B cell (primary cell): ENCODE data around the gene NOS1AP. TPM values are rescaled to one million over a fixed set of nuclear protein-coding genes. Genes with fewer than 3 reads are reported as not detected.

Experiments
- ATAC-seq: fragments of 200-7000 bp; cut with Tn5 transposase; one replicate; pipeline ENCODE4 v1.10.0; 2021; ENCODE audit warnings: low read depth, mild to moderate bottlenecking, moderate number of reproducible peaks, moderate library complexity
- CTCF ChIA-PET: fragments of 350-600 bp; sonication (Branson Sonifier 250); formaldehyde crosslinking; loops from one replicate; lab custom pipeline; 2021; ENCODE audit warnings: antibody characterized with exemption, inconsistent platforms; lab: Charles Lee
- POLR2A ChIA-PET: fragments of 350-600 bp; sonication (Branson Sonifier 250); formaldehyde crosslinking; loops from one replicate; lab custom pipeline; 2021; ENCODE audit warnings: antibody characterized with exemption; lab: Charles Lee
- DNase-seq: peaks from one replicate; pipeline ENCODE4 v3.0.0; 2013
- H2AFZ ChIP-seq: 2 replicates; pipeline ENCODE4 v1.6.1; 2012; ENCODE audit warnings: mild to moderate bottlenecking, low read depth, low read length; ENCODE audit not compliant: insufficient read depth, poor library complexity, severe bottlenecking
- H3K27ac ChIP-seq, 2 donors: 1 replicate in 1 of 2; 2 replicates in 1 of 2; pipeline ENCODE4 v1.5.1; 2012 to 2013; ENCODE audit warnings: low read length in 2 of 2, mild to moderate bottlenecking in 2 of 2, moderate library complexity in 1 of 2
- H3K27me3 ChIP-seq, 4 experiments: fragments of 200-600 bp in 1 of 4; sonication (generic) in 1 of 4; replicated peaks in 1 of 4; 1 replicate in 2 of 4; 2 replicates in 2 of 4; pipeline versions ENCODE4 v1.6.1 to v1.7.0; 2013 to 2016; ENCODE audit warnings: low read length in 3 of 4, mild to moderate bottlenecking in 2 of 4, mixed read lengths in 1 of 4, moderate library complexity in 1 of 4; ENCODE audit not compliant: insufficient read depth in 4 of 4, control insufficient read depth in 3 of 4; ENCODE audit errors: control extremely low read depth in 1 of 4
- H3K36me3 ChIP-seq, 2 experiments: replicated peaks in 1 of 2; 1 replicate in 1 of 2; 2 replicates in 1 of 2; pipeline versions ENCODE4 v1.6.1 to v1.7.1; 2013; ENCODE audit warnings: low read length in 1 of 2; ENCODE audit not compliant: insufficient read depth in 2 of 2, control insufficient read depth in 1 of 2; ENCODE audit errors: control extremely low read depth in 1 of 2, extremely low read depth in 1 of 2
- H3K4me1 ChIP-seq, 2 donors: fragments of 200-600 bp in 1 of 2; sonication (generic) in 1 of 2; 1 replicate in 1 of 2; 2 replicates in 1 of 2; pipeline versions ENCODE4 v1.5.1 to v1.6.1; 2013 to 2017; ENCODE audit warnings: low read length in 2 of 2; ENCODE audit not compliant: control insufficient read depth in 2 of 2, insufficient read depth in 2 of 2
- H3K4me2 ChIP-seq: replicated peaks from 2 replicates; pipeline ENCODE3; 2012; ENCODE audit warnings: mild to moderate bottlenecking, low read depth, low read length; ENCODE audit not compliant: poor library complexity, severe bottlenecking
- H3K4me3 ChIP-seq, 5 experiments: fragments of 200-600 bp in 1 of 5; sonication (generic) in 1 of 5; 1 replicate in 3 of 5; 2 replicates in 2 of 5; pipeline versions ENCODE4 v1.5.1 to v1.7.0; 2011 to 2016; ENCODE audit warnings: low read length in 4 of 5, mild to moderate bottlenecking in 4 of 5, low read depth in 2 of 5, control low read depth in 1 of 5, moderate library complexity in 1 of 5; ENCODE audit not compliant: insufficient read depth in 1 of 5; ENCODE audit errors: control extremely low read depth in 1 of 5, extremely low read depth in 1 of 5
- H3K79me2 ChIP-seq: fragments of 200-600 bp; sonication (generic); one replicate; pipeline ENCODE4 v1.6.0; 2016; ENCODE audit warnings: low read length; ENCODE audit not compliant: control insufficient read depth, insufficient read depth
- H3K9ac ChIP-seq: fragments of 200-600 bp; sonication (generic); 2 replicates; pipeline ENCODE4 v1.6.1; 2017; ENCODE audit warnings: mild to moderate bottlenecking, low read length, moderate library complexity
- H3K9me3 ChIP-seq, 3 donors: one replicate each; pipeline versions ENCODE4 v1.6.1 to v1.7.1; 2013; ENCODE audit warnings: low read length in 2 of 3; ENCODE audit not compliant: control insufficient read depth in 2 of 3, insufficient read depth in 1 of 3; ENCODE audit errors: control extremely low read depth in 1 of 3
- H4K20me1 ChIP-seq: 2 replicates; pipeline ENCODE4 v1.6.0; 2012; ENCODE audit warnings: mild to moderate bottlenecking, low read length; ENCODE audit not compliant: insufficient read depth, control insufficient read depth, poor library complexity, severe bottlenecking
- H3K27ac Mint-ChIP-seq: one replicate; pipeline ENCODE4 v1.8.0; 2021; ENCODE audit warnings: mixed read lengths
- H3K27me3 Mint-ChIP-seq: one replicate; pipeline ENCODE4 v1.8.0; 2021; ENCODE audit warnings: mixed read lengths
- H3K4me1 Mint-ChIP-seq: one replicate; pipeline ENCODE4 v1.8.0; 2021; ENCODE audit warnings: mixed read lengths
- H3K4me3 Mint-ChIP-seq: one replicate; pipeline ENCODE4 v1.8.0; 2021; ENCODE audit warnings: mixed read lengths
- H3K9me3 Mint-ChIP-seq: one replicate; pipeline ENCODE4 v1.8.0; 2022; ENCODE audit warnings: mixed read lengths; ENCODE audit not compliant: insufficient read depth
- EZH2 ChIP-seq: IDR thresholded peaks from 2 replicates; pipeline ENCODE4 v1.6.1; 2012; ENCODE audit warnings: borderline replicate concordance, low read depth, mild to moderate bottlenecking, moderate library complexity, low read length; ENCODE audit not compliant: insufficient read depth, poor library complexity, severe bottlenecking
- WGBS: methylation state at CpG from one replicate; pipeline ENCODE4 v1.1.5; 2013; ENCODE audit warnings: missing lambda C conversion rate; ENCODE audit not compliant: insufficient coverage; 5-methylcytosine and 5-hydroxymethylcytosine counted together
- intact Hi-C: fragments of 100-400 bp; cut with micrococcal nuclease; formaldehyde crosslinking; loops from one replicate; pipeline ENCODE4 v1.10.0; 2022
- polyA plus RNA-seq: library from polyadenylated mRNA; depleted of rRNA; stranded (reverse); fragments of >200 nt; gene quantifications from 2 replicates; pipeline ENCODE4 v1.2.3, GENCODE V29; 2012
- total RNA-seq, 2 donors: library from RNA; stranded (reverse); fragments of 120-200 nt in 1 of 2; gene quantifications; 1 replicate in 1 of 2; 2 replicates in 1 of 2; pipeline versions ENCODE4 v1.2.3 to v1.2.4, GENCODE V29; 2013 to 2022
- TF ChIP-seq, protein P1 (sequence below): fragments of 200-600 bp; IDR thresholded peaks from one replicate; pipeline ENCODE4 v1.8.0; 2022; ENCODE audit warnings: antibody characterized with exemption, mild to moderate bottlenecking

NOS1AP gene
- total and polyA plus RNA-seq, 2 donors (not counting 1 experiment from before 2014, with no cell fraction given), result 0.32 TPM; not detected in 1

DNA sequence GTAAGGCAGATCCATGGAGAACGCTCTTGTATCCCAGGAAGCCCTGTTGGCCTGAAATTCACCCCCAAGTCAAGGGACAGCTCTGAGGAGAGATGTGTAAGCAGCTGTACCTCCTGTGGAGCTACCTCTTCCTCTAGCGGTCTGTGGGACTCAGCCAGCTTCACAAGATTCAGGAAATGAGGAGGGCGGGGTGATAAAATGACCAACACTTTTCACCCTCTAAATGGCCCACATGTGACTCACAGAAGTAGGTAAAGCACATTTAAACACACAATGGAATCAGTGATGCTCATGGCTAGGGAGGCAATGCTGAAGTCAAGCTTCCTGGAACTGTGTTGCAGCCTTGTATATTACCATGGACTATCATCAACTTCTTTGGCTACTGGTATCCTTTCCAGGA, 342.5 kb downstream of the NOS1AP start, which contains the start of gene SH2D1B:
SH2D1B (minus strand) TSS at position 135 of the 400 bp plus-strand sequence; CDS start at position 15, 120 bp downstream.
- Histone ChIP-seq H3K9me3 (peaks cover 0 to 1% (median 0%) of the 10 kb centered on the region in 3 donors), H3K36me3 (no peaks in the 10 kb centered on the region), H3K27ac (no peak within 1 kb of the TSS), H3K27me3 (peaks cover 0 to 7% (median 3%) of the 10 kb centered on the region in 4 experiments), H3K9ac (no peak within 1 kb of the TSS), H2AFZ (no peak within 1 kb of the TSS), H3K4me1 (no peaks in the 10 kb centered on the region), H3K79me2 (no peaks in the 10 kb centered on the region), H3K4me3 (no peak within 1 kb of the TSS), H3K4me2 (no peak within 1 kb of the TSS), H4K20me1 (no peaks in the 10 kb centered on the region)
- H3K4me3 Mint-ChIP-seq, result no peak within 1 kb of the TSS
- TF ChIP-seq, protein P1, sequence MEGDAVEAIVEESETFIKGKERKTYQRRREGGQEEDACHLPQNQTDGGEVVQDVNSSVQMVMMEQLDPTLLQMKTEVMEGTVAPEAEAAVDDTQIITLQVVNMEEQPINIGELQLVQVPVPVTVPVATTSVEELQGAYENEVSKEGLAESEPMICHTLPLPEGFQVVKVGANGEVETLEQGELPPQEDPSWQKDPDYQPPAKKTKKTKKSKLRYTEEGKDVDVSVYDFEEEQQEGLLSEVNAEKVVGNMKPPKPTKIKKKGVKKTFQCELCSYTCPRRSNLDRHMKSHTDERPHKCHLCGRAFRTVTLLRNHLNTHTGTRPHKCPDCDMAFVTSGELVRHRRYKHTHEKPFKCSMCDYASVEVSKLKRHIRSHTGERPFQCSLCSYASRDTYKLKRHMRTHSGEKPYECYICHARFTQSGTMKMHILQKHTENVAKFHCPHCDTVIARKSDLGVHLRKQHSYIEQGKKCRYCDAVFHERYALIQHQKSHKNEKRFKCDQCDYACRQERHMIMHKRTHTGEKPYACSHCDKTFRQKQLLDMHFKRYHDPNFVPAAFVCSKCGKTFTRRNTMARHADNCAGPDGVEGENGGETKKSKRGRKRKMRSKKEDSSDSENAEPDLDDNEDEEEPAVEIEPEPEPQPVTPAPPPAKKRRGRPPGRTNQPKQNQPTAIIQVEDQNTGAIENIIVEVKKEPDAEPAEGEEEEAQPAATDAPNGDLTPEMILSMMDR, result no peak
- no peak for TF ChIP-seq EZH2
- peaks cover 37% of the 10 kb centered on the region for H3K27me3 Mint-ChIP-seq
- DNase-seq (no peak), ATAC-seq (no peak)
- no peak within 1 kb of the TSS for H3K27ac Mint-ChIP-seq
- no peaks in the 10 kb centered on the region for H3K4me1 Mint-ChIP-seq
- CTCF ChIA-PET, result no interaction called here
- 92% methylated on average over 2 of the region's 3 CpGs for WGBS
- intact Hi-C loops, result no loop called here
- POLR2A ChIA-PET, result no interaction called here
- no peaks in the 10 kb centered on the region for H3K9me3 Mint-ChIP-seq

DNA sequence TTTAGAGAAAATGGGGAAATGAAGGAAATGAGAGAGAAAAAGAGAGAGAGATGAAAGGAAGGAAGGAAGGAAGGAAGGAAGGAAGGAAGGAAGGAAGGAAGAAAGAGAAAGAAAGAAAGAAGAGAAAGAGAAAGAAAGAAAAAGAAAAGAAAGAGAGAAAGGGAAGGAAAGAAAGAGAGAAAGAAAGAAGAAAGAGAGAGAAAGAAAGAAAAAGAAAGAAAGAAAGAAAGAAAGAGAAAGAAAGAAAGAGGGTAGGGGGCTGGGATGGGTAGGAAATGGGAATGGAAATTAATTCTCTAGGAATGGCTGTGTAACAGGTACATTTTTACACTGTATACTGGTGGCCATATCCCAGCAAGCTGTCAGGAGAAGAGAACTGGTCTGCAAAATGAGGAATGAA, 346.7 kb downstream of the NOS1AP start:
- no peak overlapping the region for H3K4me2 ChIP-seq
- Mint-ChIP-seq H3K4me3 (no peak overlapping the region), H3K27ac (no peak overlapping the region), H3K9me3 (no peaks in the 10 kb centered on the region), H3K27me3 (peaks cover 40% of the 10 kb centered on the region), H3K4me1 (no peaks in the 10 kb centered on the region)
- H4K20me1 ChIP-seq, result no peaks in the 10 kb centered on the region
- peaks cover 0 to 1% (median 0%) of the 10 kb centered on the region in 3 donors for H3K9me3 ChIP-seq
- no peak overlapping the region for H3K4me3 ChIP-seq
- no peak overlapping the region for H3K27ac ChIP-seq
- no peak for TF ChIP-seq EZH2
- TF ChIP-seq, protein P1, result no peak
- ChIA-PET CTCF (no interaction called here), POLR2A (no interaction called here)
- H3K36me3 ChIP-seq, result no peaks in the 10 kb centered on the region
- H2AFZ ChIP-seq, result no peak overlapping the region
- ATAC-seq (no peak), DNase-seq (no peak)
- intact Hi-C loops, result no loop called here
- no peaks in the 10 kb centered on the region for H3K4me1 ChIP-seq
- H3K27me3 ChIP-seq, result peaks cover 0 to 7% (median 3%) of the 10 kb centered on the region in 4 experiments
- H3K79me2 ChIP-seq, result no peaks in the 10 kb centered on the region
- no peak overlapping the region for H3K9ac ChIP-seq
